Caco-2 (cell line): Measurements from ENCODE around the gene SNAP25. TPM values are rescaled to one million over a fixed set of nuclear protein-coding genes. Genes with fewer than 3 reads are reported as not detected.

Experiments used
- BruUV-seq: library from RNA; stranded (reverse); fragments of 400-500 nt; replicated peaks from 2 replicates; lab custom pipeline; 2021; lab: Mats Ljungman, UMichigan
- CTCF ChIA-PET: fragments of 300-600 bp; sonication (Branson Sonifier 250); formaldehyde crosslinking; loops from one replicate; lab custom pipeline; 2022; ENCODE audit warnings: antibody characterized with exemption; lab: Charles Lee
- POLR2A ChIA-PET: fragments of 300-600 bp; sonication (Branson Sonifier 250); formaldehyde crosslinking; loops from one replicate; lab custom pipeline; 2022; ENCODE audit warnings: antibody characterized with exemption; lab: Charles Lee
- DNase-seq, 2 experiments: peaks; one replicate each; pipeline versions ENCODE4 v3.0.0 to v3.0.0-alpha.2; 2020 to 2022
- H3K27me3 ChIP-seq: replicated peaks from 2 replicates; pipeline ENCODE4 v1.6.0; 2011; ENCODE audit warnings: low read length; ENCODE audit not compliant: control insufficient read depth, insufficient read depth
- H3K36me3 ChIP-seq: 2 replicates; pipeline ENCODE4 v1.5.1; 2011; ENCODE audit warnings: low read length; ENCODE audit not compliant: control insufficient read depth, insufficient read depth
- H3K4me1 ChIP-seq: fragments of 250-450 bp; sonication (Bioruptor Pico); 2 replicates; pipeline ENCODE4 v1.5.1; 2020; ENCODE audit warnings: mild to moderate bottlenecking
- H3K4me3 ChIP-seq: 2 replicates; pipeline ENCODE4 v1.5.1; 2011; ENCODE audit warnings: low read depth, mild to moderate bottlenecking, control low read depth, low read length
- H3K9me3 ChIP-seq: fragments of 250-450 bp; sonication (Bioruptor Pico); 2 replicates; pipeline ENCODE4 v1.5.1; 2020; ENCODE audit warnings: mild to moderate bottlenecking, moderate library complexity
- H3K27ac Mint-ChIP-seq: one replicate; pipeline ENCODE4 v1.8.0; 2022; ENCODE audit warnings: mixed read lengths; ENCODE audit not compliant: unreplicated experiment
- H3K27me3 Mint-ChIP-seq: one replicate; pipeline ENCODE4 v1.8.0; 2022; ENCODE audit warnings: mixed read lengths; ENCODE audit not compliant: insufficient read depth, unreplicated experiment
- H3K36me3 Mint-ChIP-seq: one replicate; pipeline ENCODE4 v1.8.0; 2022; ENCODE audit warnings: mild to moderate bottlenecking, mixed read lengths; ENCODE audit not compliant: insufficient read depth, unreplicated experiment
- H3K4me1 Mint-ChIP-seq: one replicate; pipeline ENCODE4 v1.8.0; 2022; ENCODE audit warnings: low read depth, mixed read lengths; ENCODE audit not compliant: unreplicated experiment
- H3K4me3 Mint-ChIP-seq: one replicate; pipeline ENCODE4 v1.8.0; 2022; ENCODE audit warnings: mild to moderate bottlenecking, moderate library complexity, mixed read lengths; ENCODE audit not compliant: unreplicated experiment
- H3K9me3 Mint-ChIP-seq: one replicate; pipeline ENCODE4 v1.8.0; 2022; ENCODE audit warnings: mixed read lengths; ENCODE audit not compliant: unreplicated experiment
- CTCF ChIP-seq, 2 experiments: fragments of 200-600 bp in 1 of 2; IDR thresholded peaks; 1 replicate in 1 of 2; 2 replicates in 1 of 2; pipeline versions ENCODE4 v1.5.1 to v1.8.0; 2011 to 2022; ENCODE audit warnings: antibody characterized with exemption in 1 of 2, control low read depth in 1 of 2, inconsistent platforms in 1 of 2, low read depth in 1 of 2, low read length in 1 of 2, mild to moderate bottlenecking in 1 of 2, moderate library complexity in 1 of 2; ENCODE audit not compliant: insufficient read depth in 1 of 2, severe bottlenecking in 1 of 2, unreplicated experiment in 1 of 2
- intact Hi-C: fragments of 100-400 bp; cut with micrococcal nuclease; formaldehyde crosslinking; loops from one replicate; pipeline ENCODE4 v1.10.0; 2022; ENCODE audit not compliant: unreplicated experiment
- total RNA-seq: library from RNA; stranded (reverse); gene quantifications from 2 replicates; pipeline ENCODE4 v1.2.3, GENCODE V29; 2022

The SNAP25 gene
- total RNA-seq, 1 experiment from 2014 or later, result not detected

GRCh38 chr20:10316582-10316981 lies 98.0 kb downstream of the SNAP25 start:
- Mint-ChIP-seq H3K36me3 (no peaks in the 10 kb centered on the region), H3K27ac (no peak overlapping the region), H3K9me3 (peaks cover 18% of the 10 kb centered on the region), H3K4me1 (peaks cover 9% of the 10 kb centered on the region), H3K27me3 (no peaks in the 10 kb centered on the region), H3K4me3 (no peak overlapping the region)
- no peaks in the 10 kb centered on the region for H3K36me3 ChIP-seq
- intact Hi-C loops, result loop anchor here (5.0 kb wide), 2 partner anchors 96 to 111 kb away; no protein-coding TSS in a partner anchor
- peaks cover 8% of the 10 kb centered on the region for H3K9me3 ChIP-seq
- H3K4me3 ChIP-seq, result no peak overlapping the region
- ChIA-PET POLR2A (no interaction called here), CTCF (no interaction called here)
- H3K27me3 ChIP-seq, result no peaks in the 10 kb centered on the region
- H3K4me1 ChIP-seq, result peaks cover 18% of the 10 kb centered on the region
- TF ChIP-seq CTCF (IDR thresholded peaks at IDR 0.05; ENCODE audit: insufficient read depth in 1 of 2, low read depth in 1 of 2, low read length in 1 of 2, severe bottlenecking in 1 of 2, unreplicated experiment in 1 of 2), result peak in 1 of 2 experiments; percentile 7
- no TSS peak for BruUV-seq
- DNase-seq, result peak in 1 of 2 experiments; percentile 23

- Mint-ChIP-seq H3K9me3 (peaks cover 18% of the 10 kb centered on the region), H3K27me3 (peaks cover 2% of the 10 kb centered on the region), H3K4me1 (peaks cover 9% of the 10 kb centered on the region), H3K36me3 (no peaks in the 10 kb centered on the region), H3K27ac (no peak overlapping the region), H3K4me3 (no peak overlapping the region)
- H3K27me3 ChIP-seq, result no peaks in the 10 kb centered on the region
- peaks cover 8% of the 10 kb centered on the region for H3K9me3 ChIP-seq
- TF ChIP-seq CTCF (IDR thresholded peaks at IDR 0.05; ENCODE audit: insufficient read depth in 1 of 2, low read depth in 1 of 2, low read length in 1 of 2, severe bottlenecking in 1 of 2, unreplicated experiment in 1 of 2), result no peak
- H3K36me3 ChIP-seq, result no peaks in the 10 kb centered on the region
- CTCF ChIA-PET, result no interaction called here
- POLR2A ChIA-PET, result interaction anchor here (0.6 kb wide), 1 partner anchor 117 kb away, joined by 3 read pairs; the partner anchor contains the start of gene SLX4IP
- no TSS peak for BruUV-seq
- DNase-seq, result no peak
- intact Hi-C loops, result loop anchor here (5.0 kb wide), 2 partner anchors 94 to 109 kb away; no protein-coding TSS in a partner anchor
- H3K4me3 ChIP-seq, result no peak overlapping the region
- H3K4me1 ChIP-seq, result peaks cover 18% of the 10 kb centered on the region
Measured at GRCh38 chr20:10318291-10319024, 99.8 kb downstream of the SNAP25 start.

- Histone ChIP-seq H3K4me3 (no peak overlapping the region), H3K36me3 (no peaks in the 10 kb centered on the region; the same call in 1 of the 2 replicates), H3K27me3 (no peaks in the 10 kb centered on the region), H3K9me3 (peaks cover 8% of the 10 kb centered on the region), H3K4me1 (peaks cover 4% of the 10 kb centered on the region; the same call in 1 of the 2 replicates)
- intact Hi-C loops, result loop anchor here (5.0 kb wide), 2 partner anchors 92 to 107 kb away; no protein-coding TSS in a partner anchor
- ChIA-PET CTCF (no interaction called here), POLR2A (no interaction called here)
- TF ChIP-seq CTCF (IDR thresholded peaks at IDR 0.05; ENCODE audit: insufficient read depth in 1 of 2, low read depth in 1 of 2, low read length in 1 of 2, severe bottlenecking in 1 of 2, unreplicated experiment in 1 of 2), result no peak
- Mint-ChIP-seq H3K4me1 (peaks cover 4% of the 10 kb centered on the region), H3K36me3 (no peaks in the 10 kb centered on the region), H3K27ac (no peak overlapping the region), H3K27me3 (peaks cover 2% of the 10 kb centered on the region), H3K4me3 (no peak overlapping the region), H3K9me3 (peaks cover 18% of the 10 kb centered on the region)
- no peak for DNase-seq
- BruUV-seq, result no TSS peak
Measured at GRCh38 chr20:10319855-10320254, 101.2 kb downstream of the SNAP25 start.
